Loucy (cell line): ENCODE data around the gene RNF26.

Experiments used
- H2AFZ ChIP-seq: fragments of 200-600 bp; sonication (generic); 2 replicates; pipeline ENCODE4 v1.6.0; 2016; ENCODE audit warnings: antibody characterized with exemption, mild to moderate bottlenecking, low read length, moderate library complexity
- H3F3A ChIP-seq: fragments of 200-600 bp; 2 replicates; pipeline ENCODE4 v1.6.0; 2016; ENCODE audit warnings: antibody characterized with exemption, low read depth, mild to moderate bottlenecking
- H3K27me3 ChIP-seq: fragments of 200-600 bp; sonication (generic); 2 replicates; pipeline ENCODE4 v1.6.1; 2014; ENCODE audit warnings: low read length, mild to moderate bottlenecking; ENCODE audit not compliant: insufficient read depth, poor library complexity, severe bottlenecking
- H3K36me3 ChIP-seq: fragments of 200-600 bp; sonication (generic); 2 replicates; pipeline ENCODE4 v1.6.1; 2016; ENCODE audit warnings: low read length; ENCODE audit not compliant: insufficient read depth
- H3K4me1 ChIP-seq: fragments of 200-600 bp; sonication (generic); 2 replicates; pipeline ENCODE4 v1.5.1; 2014; ENCODE audit warnings: low read length, mild to moderate bottlenecking; ENCODE audit not compliant: insufficient read depth, poor library complexity, severe bottlenecking
- H3K4me2 ChIP-seq: fragments of 200-600 bp; sonication (generic); 2 replicates; pipeline ENCODE4 v1.6.0; 2014; ENCODE audit warnings: antibody characterized with exemption, low read length, low read depth, mild to moderate bottlenecking; ENCODE audit not compliant: poor library complexity, severe bottlenecking
- H3K4me3 ChIP-seq: fragments of 200-600 bp; sonication (generic); 2 replicates; pipeline ENCODE4 v1.5.1; 2014; ENCODE audit warnings: low read length, mild to moderate bottlenecking, mixed read lengths; ENCODE audit not compliant: poor library complexity, severe bottlenecking
- H3K79me2 ChIP-seq: fragments of 200-600 bp; sonication (generic); 2 replicates; pipeline ENCODE4 v1.6.1; 2014; ENCODE audit warnings: low read length; ENCODE audit not compliant: insufficient read depth
- H3K9ac ChIP-seq: fragments of 200-600 bp; sonication (generic); 2 replicates; pipeline ENCODE4 v1.6.0; 2014; ENCODE audit warnings: mild to moderate bottlenecking, low read depth, low read length, moderate library complexity; ENCODE audit not compliant: poor library complexity, severe bottlenecking
- H3K9me2 ChIP-seq: fragments of 200-600 bp; sonication (generic); replicated peaks from 2 replicates; pipeline ENCODE4 v1.6.1; 2016; ENCODE audit warnings: low read depth, low read length, mixed read lengths
- H3K9me3 ChIP-seq: fragments of 200-600 bp; sonication (generic); 2 replicates; pipeline ENCODE4 v1.6.1; 2014; ENCODE audit warnings: mild to moderate bottlenecking, antibody characterized with exemption, low read length, low read depth; ENCODE audit not compliant: insufficient read depth
- H4K20me1 ChIP-seq: fragments of 200-600 bp; sonication (generic); 2 replicates; pipeline ENCODE4 v1.6.0; 2014; ENCODE audit warnings: antibody characterized with exemption, low read length, mild to moderate bottlenecking; ENCODE audit not compliant: insufficient read depth, poor library complexity, severe bottlenecking
- EZH2phosphoT487 ChIP-seq: fragments of 200-600 bp; IDR thresholded peaks from 2 replicates; pipeline ENCODE4 v1.6.1; 2018; ENCODE audit warnings: antibody characterized with exemption, mild to moderate bottlenecking, moderate library complexity, borderline replicate concordance
- TF ChIP-seq, protein P1 (sequence below): fragments of 200-600 bp; sonication (generic); conservative IDR thresholded peaks from 2 replicates; pipeline ENCODE4 v1.5.1; 2014; ENCODE audit warnings: mild to moderate bottlenecking, antibody characterized with exemption, low read length

RNF26 gene

DNA sequence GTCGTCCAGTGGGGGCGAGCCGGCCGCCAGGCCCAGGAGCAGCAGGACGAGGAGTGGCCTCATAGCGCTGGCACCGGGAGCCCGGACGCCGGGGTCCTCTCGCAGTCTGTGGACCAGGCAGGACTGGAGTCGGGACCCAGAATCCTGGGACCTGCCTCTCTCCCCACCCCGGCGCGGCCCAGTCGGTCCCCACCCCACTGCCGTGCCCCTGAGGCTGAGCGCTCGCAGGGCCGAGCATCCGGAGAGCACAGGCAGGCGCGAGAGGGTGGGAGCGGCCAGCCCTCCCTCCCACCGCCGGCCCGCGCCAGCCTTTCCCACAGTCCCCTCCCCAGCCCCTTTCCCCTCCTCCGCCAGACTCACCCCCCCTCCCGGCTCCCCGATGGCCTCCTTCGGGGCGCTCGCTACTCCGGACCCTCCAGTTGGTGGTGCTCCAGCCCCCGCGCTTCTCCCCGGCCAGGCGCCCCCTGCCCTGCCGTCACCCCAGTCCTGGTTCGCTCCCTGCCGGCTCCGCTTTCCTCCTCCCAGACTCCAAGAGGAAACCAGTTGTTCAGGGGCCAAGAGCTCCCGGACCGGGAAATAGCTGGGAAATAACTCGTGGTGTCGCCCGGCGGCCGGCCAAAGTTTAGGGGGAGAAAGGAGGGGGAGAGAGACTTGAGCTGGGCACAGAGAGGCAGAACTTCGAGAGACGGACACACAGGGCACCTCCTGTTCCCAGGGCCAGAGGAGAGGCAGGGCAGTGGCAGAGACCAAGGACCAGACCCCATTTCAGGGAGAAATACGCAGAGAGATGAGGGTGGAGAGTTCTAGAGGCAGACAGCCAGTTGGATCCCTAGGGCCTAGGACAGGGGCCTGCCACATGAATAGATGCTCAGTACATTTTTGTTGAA, 6.3 kb downstream of the RNF26 start, which contains the start of gene C1QTNF5:
Gene C1QTNF5 (minus strand): TSS at position 549 of the 887 bp plus-strand sequence. CDS start 486 bp downstream, at position 63.
- H3K9me3 ChIP-seq: no peaks in the 10 kb centered on the region
- H2AFZ ChIP-seq: no peak within 1 kb of the TSS
- no peaks in the 10 kb centered on the region for H3K27me3 ChIP-seq
- H3K4me2 ChIP-seq: no peak within 1 kb of the TSS
- no peaks in the 10 kb centered on the region for H3F3A ChIP-seq
- H4K20me1 ChIP-seq: peaks cover 7% of the 10 kb centered on the region
- no peak within 1 kb of the TSS for H3K4me3 ChIP-seq
- H3K4me1 ChIP-seq: peaks cover 29% of the 10 kb centered on the region
- H3K9ac ChIP-seq: no peak within 1 kb of the TSS
- H3K9me2 ChIP-seq: no peaks in the 10 kb centered on the region
- no peak for TF ChIP-seq EZH2phosphoT487
- TF ChIP-seq, protein P1, sequence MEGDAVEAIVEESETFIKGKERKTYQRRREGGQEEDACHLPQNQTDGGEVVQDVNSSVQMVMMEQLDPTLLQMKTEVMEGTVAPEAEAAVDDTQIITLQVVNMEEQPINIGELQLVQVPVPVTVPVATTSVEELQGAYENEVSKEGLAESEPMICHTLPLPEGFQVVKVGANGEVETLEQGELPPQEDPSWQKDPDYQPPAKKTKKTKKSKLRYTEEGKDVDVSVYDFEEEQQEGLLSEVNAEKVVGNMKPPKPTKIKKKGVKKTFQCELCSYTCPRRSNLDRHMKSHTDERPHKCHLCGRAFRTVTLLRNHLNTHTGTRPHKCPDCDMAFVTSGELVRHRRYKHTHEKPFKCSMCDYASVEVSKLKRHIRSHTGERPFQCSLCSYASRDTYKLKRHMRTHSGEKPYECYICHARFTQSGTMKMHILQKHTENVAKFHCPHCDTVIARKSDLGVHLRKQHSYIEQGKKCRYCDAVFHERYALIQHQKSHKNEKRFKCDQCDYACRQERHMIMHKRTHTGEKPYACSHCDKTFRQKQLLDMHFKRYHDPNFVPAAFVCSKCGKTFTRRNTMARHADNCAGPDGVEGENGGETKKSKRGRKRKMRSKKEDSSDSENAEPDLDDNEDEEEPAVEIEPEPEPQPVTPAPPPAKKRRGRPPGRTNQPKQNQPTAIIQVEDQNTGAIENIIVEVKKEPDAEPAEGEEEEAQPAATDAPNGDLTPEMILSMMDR: no peak
- H3K79me2 ChIP-seq: peaks cover 27% of the 10 kb centered on the region
- H3K36me3 ChIP-seq: no peaks in the 10 kb centered on the region

DNA sequence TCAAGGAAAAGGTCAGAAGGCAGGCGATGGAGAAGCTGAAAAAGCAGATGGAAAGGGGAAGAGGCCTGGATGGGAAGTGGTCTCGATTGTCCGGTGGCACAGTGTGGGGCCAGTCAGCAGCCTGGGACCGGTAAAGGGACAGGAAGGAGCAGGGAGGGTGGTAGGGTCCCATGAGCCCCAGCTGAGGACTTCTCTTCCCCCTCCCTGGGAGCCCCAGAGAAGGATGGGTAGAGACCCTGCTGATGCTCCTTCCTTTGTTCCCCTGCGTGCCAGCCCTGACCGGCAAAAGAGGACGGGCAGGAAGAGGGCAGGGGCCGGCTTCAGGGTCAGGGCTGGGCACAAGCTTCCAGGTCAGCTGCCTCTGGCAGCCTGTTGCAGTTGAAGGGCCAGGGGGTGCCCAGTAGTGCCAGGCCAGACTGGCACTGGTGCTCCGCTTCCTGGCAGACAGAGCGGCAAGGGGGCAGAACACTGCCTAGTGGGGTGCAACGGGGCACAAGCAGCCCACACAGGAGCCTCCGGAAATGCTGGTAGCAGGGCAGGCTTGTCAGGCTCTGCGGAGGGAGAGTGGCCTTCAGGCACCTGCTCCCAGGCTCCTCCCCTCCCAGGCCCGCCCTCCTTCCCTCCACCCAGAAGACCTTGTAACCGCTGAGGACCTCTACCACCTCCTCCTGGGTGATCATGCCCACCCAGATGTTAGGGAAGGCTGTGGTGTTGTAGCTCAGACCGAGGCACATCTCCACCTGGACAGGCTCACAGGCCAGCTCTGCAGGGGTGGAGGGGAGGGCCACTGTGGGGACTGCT, 7.1 kb downstream of the RNF26 start:
- Histone ChIP-seq H3K27me3 (no peaks in the 10 kb centered on the region), H3K79me2 (peaks cover 18% of the 10 kb centered on the region; the same call in 1 of the 2 replicates), H3K9me2 (no peaks in the 10 kb centered on the region), H3K9me3 (no peaks in the 10 kb centered on the region), H3F3A (no peaks in the 10 kb centered on the region), H3K36me3 (no peaks in the 10 kb centered on the region), H3K4me3 (no peak overlapping the region), H3K4me1 (peaks cover 21% of the 10 kb centered on the region), H2AFZ (no peak overlapping the region), H3K4me2 (no peak overlapping the region), H4K20me1 (peaks cover 5% of the 10 kb centered on the region), H3K9ac (no peak overlapping the region)
- TF ChIP-seq, protein P1: no peak
- TF ChIP-seq EZH2phosphoT487: no peak

DNA sequence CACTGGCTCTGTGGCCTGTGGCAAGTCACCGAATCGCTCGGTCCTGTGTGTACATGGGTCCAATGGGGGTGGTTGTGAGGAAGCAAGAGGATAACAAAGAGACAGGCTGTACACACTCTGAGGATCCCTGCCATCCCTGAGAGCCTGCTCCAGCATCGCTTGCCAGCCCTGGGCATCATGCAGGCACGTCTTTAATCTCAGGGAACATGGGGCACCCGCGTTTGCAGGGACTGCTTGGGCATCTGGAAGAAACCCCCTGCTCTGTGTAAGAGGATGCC, 7.6 kb downstream of the RNF26 start:
- Histone ChIP-seq H3K4me1 (peaks cover 15% of the 10 kb centered on the region), H3K9me3 (no peaks in the 10 kb centered on the region), H3F3A (no peaks in the 10 kb centered on the region), H3K27me3 (no peaks in the 10 kb centered on the region), H3K79me2 (peaks cover 13% of the 10 kb centered on the region; the same call in 1 of the 2 replicates), H3K4me2 (no peak overlapping the region), H3K4me3 (no peak overlapping the region), H2AFZ (no peak overlapping the region), H4K20me1 (peaks cover 5% of the 10 kb centered on the region), H3K9me2 (no peaks in the 10 kb centered on the region), H3K9ac (no peak overlapping the region), H3K36me3 (no peaks in the 10 kb centered on the region)
- no peak for TF ChIP-seq EZH2phosphoT487
- TF ChIP-seq, protein P1: no peak
